HG03558 (cell line): ENCODE results near the gene NAP1L5.

Source experiments
- ATAC-seq: cut with Tn5 transposase; IDR thresholded peaks from one replicate; pipeline ENCODE4 v1.9.1; 2021; ENCODE audit warnings: moderate number of reproducible peaks; ENCODE audit not compliant: unreplicated experiment; ENCODE audit errors: extremely low read depth

The NAP1L5 gene

GRCh38 chr4:88697588-88698329 is at the start of gene NAP1L5:
TSS of gene NAP1L5 (minus strand) at chr4:88697829. CDS start at chr4:88697754, 75 bp downstream.
- peak; percentile 79 for ATAC-seq

GRCh38 chr4:88747351-88747750 is 49.7 kb upstream of the NAP1L5 start:
- ATAC-seq = no peak

GRCh38 chr4:88746206-88746605 is 48.6 kb upstream of the NAP1L5 start:
- ATAC-seq = no peak

- no peak for ATAC-seq
Measured at GRCh38 chr4:88745581-88746163, 48.0 kb upstream of the NAP1L5 start.

- ATAC-seq = no peak
Measured at GRCh38 chr4:88745175-88745574, 47.5 kb upstream of the NAP1L5 start.

GRCh38 chr4:88744609-88745008 is 47.0 kb upstream of the NAP1L5 start:
- ATAC-seq = no peak

- no peak for ATAC-seq
Measured at GRCh38 chr4:88743696-88744095, 46.1 kb upstream of the NAP1L5 start.

- no peak for ATAC-seq
Measured at GRCh38 chr4:88742561-88742960, 44.9 kb upstream of the NAP1L5 start.

- no peak for ATAC-seq
Measured at GRCh38 chr4:88738180-88738579, 40.6 kb upstream of the NAP1L5 start.

GRCh38 chr4:88737307-88737941 is 39.8 kb upstream of the NAP1L5 start:
- ATAC-seq = peak; percentile 92

GRCh38 chr4:88736264-88736663 is 38.6 kb upstream of the NAP1L5 start:
- ATAC-seq = no peak

- no peak for ATAC-seq
Measured at GRCh38 chr4:88735564-88735963, 37.9 kb upstream of the NAP1L5 start.

- no peak for ATAC-seq
Measured at GRCh38 chr4:88734403-88734949, 36.8 kb upstream of the NAP1L5 start.

- ATAC-seq = no peak
Measured at GRCh38 chr4:88732714-88733368, 35.2 kb upstream of the NAP1L5 start.

- no peak for ATAC-seq
Measured at GRCh38 chr4:88731381-88731780, 33.8 kb upstream of the NAP1L5 start.

- ATAC-seq = no peak
Measured at GRCh38 chr4:88730811-88731210, 33.2 kb upstream of the NAP1L5 start.

GRCh38 chr4:88729146-88729760 is 31.6 kb upstream of the NAP1L5 start:
- no peak for ATAC-seq

GRCh38 chr4:88728146-88728545 is 30.5 kb upstream of the NAP1L5 start:
- no peak for ATAC-seq

GRCh38 chr4:88725986-88726385 is 28.4 kb upstream of the NAP1L5 start:
- ATAC-seq = no peak

GRCh38 chr4:88725143-88725542 is 27.5 kb upstream of the NAP1L5 start:
- ATAC-seq = no peak
